Stimulated activated CD4-positive, alpha-beta T cell treated with anti-CD3 and anti-CD28 coated beads, Interleukin-15, amount 100 ng/mL, for 1 hour (primary cell): ENCODE data around the gene ACADSB.

Source experiments
- DNase-seq, 2 donors: peaks; one replicate each; pipeline ENCODE4 v3.0.0-alpha.2; 2020; ENCODE audit warnings: low read depth in 1 of 2, low spot score in 1 of 2

ACADSB gene

DNA sequence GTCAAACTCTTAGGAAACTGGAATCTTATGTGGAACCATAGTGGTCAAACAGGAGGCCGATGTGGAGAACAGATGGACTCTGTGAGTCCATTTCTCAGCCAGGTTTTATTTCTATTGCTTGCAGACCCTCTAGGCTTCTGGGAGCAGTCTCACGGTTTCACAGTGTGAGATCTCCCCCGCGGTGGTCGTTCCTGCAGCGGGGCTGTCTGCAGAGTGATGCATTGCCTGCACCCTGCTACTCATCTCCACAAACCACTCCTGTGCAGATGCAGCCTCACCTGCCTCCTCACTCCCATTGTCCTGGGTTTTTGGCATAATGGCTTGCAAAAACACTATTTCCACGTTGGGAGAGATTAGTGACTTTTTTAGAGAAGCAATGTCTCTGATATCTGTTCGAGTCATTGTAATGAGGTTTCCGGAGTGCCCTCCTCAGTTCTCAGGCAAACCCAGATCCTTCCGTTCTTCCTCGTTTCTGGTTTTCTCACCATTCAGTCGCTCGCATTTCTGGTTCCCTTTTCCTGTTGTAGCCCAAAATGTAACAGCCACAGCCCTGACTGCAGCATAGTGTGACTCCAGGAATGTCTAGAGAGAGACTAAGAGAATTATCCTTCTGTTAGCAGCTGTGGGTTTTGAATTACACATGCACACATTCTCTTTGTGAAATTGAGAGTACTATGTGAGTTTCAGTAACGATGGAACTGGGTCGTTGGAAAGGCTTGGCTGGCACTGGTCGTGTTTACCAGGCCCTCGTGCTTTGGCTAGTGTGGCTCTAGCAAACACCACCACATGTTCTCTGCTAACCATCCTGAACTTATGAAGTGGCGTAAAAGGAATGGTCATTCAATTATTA is 30.2 kb downstream of the ACADSB start:
- no peak for DNase-seq

DNA sequence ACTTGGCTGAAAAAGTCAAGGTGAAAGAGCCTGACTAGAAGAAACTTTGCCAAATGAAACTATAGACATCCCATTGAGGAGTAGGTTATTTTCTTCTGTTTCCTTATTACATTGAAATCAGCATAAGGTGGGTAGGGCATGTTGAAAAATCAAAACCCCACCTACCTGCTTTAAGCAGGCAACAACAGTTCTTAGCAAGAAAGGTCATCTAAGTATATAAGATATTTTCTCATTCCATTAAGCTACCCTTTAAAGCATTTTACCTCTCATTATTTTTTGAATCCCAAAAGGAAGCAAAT is 30.8 kb downstream of the ACADSB start:
- no peak for DNase-seq

DNA sequence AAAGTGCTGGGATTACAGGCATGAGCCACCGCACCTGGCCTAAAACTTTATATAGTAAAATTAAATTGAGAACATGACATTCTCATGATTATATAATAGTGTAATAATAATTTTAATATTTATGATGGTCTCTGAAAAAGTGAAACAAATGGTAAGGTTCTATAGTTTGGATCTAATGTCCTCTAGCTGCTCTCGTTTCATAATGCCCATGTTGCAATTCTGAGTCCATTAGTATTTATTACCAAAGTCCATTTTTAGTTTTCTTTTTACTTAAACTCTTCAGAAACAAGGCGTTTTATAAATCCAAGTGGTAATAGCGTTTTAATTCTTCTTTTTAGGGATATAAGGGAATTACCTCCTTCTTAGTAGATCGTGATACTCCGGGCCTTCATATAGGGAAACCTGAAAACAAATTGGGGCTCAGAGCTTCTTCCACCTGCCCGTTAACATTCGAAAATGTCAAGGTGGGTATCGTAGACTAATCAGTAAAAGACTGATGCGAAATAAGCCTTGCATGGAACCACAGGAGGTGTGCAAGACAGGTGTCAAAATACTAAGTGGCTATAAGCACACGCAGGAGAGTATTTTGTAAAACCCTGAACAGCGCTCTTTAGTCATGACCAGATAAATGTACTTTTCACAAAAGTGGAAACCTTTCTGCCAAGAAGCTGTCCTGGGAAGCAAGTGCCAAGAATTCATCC is 34.1 kb downstream of the ACADSB start:
- no peak for DNase-seq

DNA sequence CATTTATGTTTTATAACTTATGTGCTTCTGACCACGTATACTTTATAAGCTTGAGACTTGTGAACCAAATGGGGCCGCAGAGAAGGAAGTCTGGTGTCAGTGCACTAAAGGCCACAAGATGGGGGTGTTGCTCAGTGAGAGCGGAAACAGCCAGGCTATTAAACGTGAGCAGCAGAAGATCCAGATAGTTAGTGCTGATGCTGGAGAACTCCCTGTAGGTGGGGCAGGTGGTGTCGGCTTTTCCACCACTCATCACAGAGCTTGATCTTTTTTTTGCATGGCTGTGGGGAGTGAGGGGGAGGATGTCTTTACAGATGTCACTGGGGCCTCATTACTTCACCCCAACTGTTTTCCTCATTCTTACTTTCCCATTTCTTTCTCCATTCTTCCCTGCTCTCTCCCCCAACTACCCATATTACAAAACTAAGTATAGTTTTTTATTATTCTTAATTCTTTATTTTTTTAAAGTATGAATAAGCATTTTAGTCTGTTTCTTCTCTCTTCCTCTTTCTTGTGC is 34.7 kb downstream of the ACADSB start:
- DNase-seq: no peak

DNA sequence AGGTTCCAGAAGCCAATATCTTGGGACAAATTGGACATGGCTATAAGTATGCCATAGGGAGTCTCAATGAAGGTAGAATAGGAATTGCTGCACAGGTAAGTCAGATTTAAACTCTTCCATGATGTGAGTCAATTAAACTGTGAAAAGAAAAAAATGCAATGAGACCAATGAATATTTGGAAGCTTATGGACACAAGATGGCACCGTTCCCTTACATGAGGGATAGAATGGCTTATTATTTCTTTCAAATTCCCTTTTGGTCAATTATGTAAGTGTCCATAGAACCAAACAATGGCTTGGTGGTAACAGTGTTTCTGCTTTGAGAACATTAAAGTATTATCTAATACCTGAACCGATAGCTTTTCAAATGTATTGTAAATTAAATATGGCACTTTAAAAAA is 35.6 kb downstream of the ACADSB start:
- DNase-seq: no peak

DNA sequence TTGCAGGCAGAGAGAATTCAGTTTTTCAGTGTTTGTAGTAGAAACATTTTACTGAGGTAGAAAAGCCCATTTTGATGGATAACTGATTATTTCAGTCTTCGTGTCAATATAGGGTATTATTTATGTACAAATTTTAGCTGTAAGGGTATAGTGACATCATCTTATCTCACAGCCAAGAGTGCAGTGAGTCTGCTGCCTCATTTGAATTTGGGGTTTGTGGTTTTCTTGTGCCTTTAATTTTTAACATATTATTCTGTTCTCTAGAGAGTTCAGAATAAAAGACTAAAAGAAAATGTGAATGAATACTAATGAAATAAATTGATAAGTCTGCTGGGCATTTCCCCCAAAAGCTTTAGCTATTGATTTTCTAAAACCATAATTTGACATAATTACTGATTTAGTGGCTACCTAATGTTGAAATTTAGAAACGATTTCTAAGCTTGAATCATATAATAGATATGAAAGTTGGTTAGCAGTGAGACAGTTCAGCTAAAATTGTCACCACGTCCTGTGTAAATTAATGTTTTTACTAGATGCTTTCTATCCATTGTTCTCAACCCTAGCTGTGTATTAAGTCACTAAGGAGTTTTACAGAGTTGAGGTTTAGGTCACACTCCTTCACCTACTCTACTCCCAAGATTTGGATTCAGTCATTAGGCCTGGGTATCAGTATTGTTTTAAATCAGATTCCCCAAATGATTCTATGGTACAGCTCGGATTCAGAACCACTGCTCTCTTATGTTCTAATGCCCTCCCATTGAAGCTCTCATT is 37.3 kb downstream of the ACADSB start:
- DNase-seq: no peak

DNA sequence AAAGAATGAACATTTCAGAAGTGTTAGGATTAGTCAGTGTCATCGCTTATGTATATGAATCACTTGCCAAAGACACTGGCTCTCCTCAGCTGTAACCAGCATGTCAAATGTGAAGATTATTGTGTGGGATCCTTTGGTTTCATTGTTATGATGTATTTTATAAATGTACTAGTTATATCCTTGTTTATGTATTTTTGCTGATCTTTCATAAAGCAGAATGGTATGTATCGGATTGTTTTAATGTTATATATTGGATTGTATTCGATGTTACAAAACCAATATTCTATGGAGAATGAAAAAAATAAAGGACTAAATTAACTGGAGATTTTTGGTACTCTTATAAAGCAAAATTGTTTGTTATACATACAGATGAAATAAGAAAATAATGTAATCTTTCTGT is 49.2 kb downstream of the ACADSB start:
- DNase-seq: no peak

DNA sequence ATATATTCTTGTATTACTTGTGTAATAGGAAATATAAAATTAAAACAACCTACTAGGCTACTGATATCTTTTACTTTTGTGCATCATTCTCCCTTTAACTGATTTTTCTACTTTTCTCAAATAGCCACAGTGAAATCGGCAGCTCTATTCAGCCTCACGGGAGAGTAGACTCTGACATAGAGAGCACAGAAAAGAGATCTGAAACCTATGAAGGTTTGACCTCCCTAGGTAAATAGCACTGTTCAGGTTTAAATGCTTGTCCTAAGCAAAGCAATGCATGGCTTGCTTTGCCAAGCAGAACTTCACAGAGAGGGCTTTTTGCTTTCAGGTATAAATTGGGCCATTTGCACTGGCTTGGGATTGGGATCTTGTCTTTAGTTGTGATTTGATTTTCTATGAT is 53.1 kb downstream of the ACADSB start:
- no peak for DNase-seq

DNA sequence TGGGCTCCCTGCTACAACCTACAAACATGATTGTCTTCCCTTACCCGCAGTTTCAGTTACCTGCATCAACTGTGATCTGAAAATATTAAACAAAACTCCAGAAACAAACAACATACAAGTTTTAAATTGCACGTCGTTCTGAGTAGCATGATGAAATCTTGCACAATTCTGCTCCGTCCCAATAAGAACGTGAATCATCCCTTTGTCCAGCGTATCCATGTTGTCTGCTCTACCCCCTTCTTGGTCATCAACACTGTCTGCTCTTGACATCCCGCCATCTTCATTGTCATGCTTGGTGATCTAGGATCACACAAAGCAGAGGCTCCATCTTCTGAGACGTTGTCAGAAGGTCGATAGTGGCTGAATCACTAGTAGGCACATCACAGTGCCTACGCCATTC is 53.9 kb downstream of the ACADSB start:
- no peak for DNase-seq

DNA sequence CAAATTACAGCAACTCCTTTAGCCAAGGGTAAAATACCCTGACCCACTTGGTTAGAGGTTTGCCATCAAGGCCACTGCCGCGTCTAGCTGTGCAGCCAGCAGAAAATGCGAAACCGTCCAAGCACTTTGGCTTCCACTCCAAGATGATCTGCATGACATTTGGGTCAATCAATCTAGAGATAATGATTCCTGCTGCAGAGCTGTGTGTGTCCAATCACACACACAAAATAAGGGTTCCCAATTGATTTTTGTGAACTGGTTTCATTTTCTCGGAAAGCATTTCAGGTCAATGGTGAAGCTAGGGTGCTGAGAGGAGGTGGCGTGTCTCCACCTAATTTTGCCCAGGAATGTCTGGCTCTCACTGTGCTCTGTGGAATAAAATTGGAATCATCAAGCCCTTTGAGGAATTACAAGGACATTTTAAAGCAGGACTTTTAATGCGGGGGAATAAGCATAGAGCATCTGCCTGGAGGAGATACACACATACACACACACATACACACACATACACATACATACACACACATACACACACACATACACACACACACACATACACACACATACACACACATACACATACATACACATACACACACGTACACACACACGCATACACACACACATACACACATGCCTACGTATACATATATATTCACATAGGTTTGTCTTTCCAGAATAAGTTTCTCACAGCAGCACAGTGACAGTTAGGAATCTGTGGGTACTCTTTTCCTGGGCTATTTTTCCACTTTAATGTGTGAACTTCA is 59.5 kb downstream of the ACADSB start:
- no peak for DNase-seq

DNA sequence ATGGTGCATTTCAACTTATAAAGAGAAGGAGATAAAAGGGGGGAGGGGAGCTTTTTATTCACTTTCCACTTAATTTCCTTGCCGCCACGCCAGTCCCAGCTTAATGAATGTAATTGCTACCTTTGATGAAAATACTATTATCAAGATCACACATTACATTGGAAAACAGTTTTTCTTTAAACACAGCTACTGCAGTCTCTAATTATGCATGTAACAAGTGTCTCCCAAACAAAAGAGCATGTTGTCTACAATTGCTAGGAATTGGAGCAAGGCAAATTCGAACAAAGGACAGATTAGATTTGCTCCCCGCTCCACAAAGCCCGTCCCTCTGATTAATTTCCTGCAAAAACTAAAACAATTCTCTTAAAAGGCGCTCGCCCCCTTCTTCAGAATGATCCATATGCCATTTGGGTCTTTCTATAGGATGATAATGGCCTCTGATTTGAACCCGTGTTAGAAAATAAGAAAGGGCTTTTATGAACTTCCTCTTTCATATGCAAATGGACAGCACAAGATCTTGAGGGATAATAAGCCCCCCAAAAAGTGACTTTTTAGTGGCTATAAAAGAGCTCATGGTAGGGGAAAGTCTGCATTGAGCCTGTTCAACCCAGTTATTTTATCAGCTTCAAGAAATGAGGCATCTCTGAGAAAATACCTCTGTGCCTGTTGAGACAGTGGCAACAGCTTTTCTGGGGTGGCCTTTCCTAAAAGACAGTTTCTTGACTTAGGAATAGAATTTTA is 60.6 kb downstream of the ACADSB start:
- DNase-seq: no peak

DNA sequence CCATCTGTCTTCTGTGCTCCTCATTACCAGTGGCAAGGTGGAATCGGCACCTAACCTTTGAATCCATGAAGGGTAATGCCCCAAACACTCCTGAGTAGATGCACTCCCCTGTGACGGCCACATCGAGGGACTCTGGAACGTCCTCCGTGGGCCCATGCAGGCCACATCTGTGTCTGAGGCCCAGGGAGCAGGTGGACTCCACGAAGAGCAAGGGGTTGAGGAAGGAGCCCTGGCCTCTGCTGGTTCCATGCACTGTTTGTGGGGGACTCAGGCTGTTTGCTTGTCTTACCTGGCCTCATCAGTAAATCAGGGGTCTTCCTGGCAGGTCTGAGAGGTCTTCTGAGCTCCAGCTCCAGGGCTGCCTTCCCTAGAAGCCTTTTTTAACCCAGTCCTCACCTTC is 64.4 kb downstream of the ACADSB start:
- DNase-seq: no peak

DNA sequence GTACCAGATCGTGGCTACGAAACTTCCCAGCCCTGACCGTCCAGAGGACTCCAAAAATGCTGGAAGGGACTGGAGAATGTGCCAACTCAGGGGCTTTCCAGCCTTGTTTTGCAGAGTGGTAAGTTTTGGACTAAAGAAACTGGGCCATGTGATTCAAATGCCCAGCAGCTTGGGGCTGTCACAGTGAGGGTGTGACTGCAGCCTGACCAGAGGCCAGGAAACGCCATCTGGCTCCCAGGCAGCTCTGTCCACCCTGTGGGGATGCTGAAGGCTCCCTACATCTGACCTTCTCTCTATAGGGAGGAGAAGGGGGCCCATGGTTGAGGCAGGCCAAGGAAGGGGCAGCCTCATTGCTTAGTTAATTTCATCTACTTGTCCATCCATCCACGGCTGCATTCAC is 65.4 kb downstream of the ACADSB start:
- no peak for DNase-seq

DNA sequence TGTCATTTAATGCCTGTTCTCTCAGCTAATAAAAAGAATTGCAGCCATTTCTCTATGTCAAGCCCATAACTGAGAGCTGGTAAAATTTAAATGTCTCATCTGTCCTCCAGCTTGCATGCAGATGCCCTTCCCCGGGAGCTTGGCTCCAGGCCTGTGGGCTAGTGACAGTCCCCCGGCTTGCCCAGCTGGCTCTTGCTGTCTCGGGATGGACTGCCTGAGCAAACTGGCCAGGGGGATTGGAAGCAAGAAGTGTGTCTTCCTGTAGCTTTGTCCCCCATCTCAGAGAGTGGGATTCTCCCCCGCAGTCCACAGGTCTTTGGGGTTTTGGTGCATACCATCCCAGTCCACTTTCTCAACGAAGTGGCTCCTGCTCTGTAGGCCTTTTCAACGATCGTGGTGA is 73.1 kb downstream of the ACADSB start:
- no peak for DNase-seq

DNA sequence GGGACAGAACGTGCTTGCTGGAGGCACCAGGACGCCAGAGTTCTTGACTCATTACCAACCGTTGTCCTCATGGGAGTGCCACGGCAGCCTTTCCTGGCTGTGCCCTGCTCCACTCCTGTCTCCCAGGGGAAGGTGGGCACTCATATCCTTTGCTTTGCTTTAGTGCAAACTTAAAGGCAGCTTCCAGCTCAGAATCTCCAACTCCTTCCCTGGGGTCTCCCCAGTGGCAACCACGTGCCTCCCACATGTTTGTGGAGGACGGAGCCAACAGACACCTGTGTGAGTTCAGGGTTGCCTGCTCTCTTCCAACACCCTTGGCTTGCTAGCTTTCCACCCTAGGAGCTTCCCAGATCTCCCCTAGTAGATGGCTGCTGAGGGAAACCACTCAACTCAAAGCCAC is 75.0 kb downstream of the ACADSB start:
- no peak for DNase-seq

DNA sequence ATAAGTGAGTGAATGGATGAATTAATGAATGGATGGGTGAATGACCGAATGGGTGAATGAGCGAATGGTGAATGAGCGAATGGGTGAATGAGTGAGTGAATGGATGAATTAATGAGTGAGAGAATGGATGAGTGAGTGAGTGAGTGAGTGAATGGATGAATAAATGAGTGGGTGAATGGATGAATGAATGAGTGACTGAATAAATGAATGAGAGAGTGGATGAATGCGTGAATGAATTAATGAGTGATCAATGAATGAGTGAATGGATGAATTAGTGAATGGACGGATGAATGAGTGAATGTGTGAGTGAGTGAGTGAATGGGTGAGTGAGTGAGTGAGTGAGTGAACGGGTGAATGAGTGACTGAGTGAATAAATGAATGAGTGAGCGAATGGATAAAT is 77.5 kb downstream of the ACADSB start:
- DNase-seq: no peak

DNA sequence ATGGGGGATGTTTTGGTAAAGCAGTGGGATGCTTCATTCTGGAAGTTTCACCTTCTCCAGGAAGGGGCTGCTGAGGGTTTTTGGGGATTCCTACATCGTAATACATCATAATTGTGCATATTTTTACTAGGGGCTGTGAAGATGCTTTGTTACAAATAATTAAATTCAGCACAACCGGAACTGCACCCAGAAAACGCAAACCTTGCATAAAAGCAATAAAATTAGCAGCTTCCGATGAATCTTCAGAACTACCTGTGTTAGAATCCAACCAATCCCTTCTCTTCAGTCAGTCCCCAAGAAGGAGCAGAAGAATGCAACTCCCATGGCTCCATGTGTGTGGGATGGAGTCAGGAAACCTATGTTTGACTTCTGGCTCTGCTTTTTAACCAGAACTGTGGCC is 78.5 kb downstream of the ACADSB start:
- no peak for DNase-seq

DNA sequence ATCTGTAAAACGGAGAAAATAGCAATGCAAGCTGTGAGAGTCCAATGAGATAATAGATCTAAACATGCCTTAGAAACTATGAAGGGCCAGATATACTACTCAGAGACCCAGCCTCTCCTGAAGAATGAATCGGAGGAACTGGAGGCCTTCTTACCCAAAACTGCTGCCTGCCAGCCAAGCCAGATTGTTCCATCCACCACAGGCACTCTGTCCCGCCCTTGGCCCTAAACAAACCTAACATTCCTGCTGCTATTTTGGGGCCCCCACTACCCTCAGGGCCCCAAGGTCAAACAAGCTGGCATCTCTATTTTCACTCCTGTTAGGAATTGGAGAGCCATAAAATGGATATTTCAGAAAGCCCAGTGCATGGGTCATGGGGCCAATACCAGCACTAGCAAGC is 79.0 kb downstream of the ACADSB start:
- DNase-seq: no peak

DNA sequence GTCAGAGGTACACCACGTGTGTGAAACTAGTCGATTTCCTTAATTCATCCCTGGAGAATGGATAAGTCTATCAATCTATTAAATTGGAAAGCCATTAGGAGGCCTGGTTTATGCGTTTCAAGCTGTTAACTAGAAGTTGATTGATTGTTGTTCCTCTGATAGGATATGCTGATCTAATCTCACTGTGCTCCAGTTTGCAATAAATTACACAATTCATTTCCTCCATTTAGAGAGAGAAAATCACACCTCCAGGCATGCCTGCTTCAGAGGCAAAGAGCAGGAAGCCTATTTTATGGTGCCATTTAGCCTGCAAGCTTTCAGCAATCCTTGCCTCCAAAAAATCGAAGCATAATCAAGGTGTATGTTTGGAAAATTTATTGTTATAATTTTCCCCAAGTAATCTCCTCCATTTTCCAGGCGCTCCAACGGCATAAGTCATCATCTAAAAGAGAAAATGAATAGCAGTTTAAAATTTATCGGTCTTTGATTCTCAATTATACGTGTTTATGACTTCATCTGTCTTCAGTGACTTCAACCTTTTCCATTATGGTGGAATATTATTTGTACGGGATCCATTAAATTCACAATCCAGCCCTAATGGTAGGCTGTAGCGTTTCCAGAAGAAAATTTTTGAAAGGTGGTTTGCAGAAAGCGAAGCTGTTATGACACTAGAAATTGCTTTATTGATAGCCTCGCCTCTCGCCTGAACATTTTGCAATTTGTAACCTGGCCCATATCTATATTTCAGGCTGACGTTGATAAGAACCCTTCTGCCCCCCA is 84.0 kb downstream of the ACADSB start:
- DNase-seq: no peak

DNA sequence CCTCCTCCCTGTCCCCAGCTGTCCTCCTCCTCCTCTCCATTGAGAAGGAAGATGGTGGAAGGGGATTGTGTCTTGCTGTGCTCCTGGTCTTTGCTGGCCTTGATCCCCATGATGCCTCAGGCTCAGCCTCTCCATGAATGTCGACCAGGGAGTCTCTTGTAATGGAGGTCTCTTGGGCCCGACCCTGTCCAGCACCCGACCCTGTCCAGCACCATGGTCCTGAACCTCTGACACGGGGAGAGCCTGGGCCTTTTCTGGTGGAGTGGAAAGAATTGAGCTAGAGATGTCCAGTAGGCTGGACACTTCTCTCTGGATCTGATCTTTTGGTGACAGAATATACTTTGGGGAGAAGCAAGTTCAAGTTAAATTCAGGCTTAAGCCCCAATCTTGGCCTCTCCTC is 84.7 kb downstream of the ACADSB start:
- no peak for DNase-seq
